Activated T-helper 1 cell treated with Interleukin-2 at 50 U/mL for 16 hours (primary cell): ENCODE data around the gene ARSJ.

ENCODE experiments used
- DNase-seq: peaks from one replicate; pipeline ENCODE4 v3.0.0-alpha.2; 2020; ENCODE audit warnings: low read depth

The ARSJ gene

GRCh38 chr4:113899271-113900070, 80.0 kb downstream of the ARSJ start:
- no peak for DNase-seq

- DNase-seq = no peak
Observed at GRCh38 chr4:113893546-113893945, 85.9 kb downstream of the ARSJ start.

GRCh38 chr4:113888006-113888405, 91.4 kb downstream of the ARSJ start:
- no peak for DNase-seq

- DNase-seq = no peak
Observed at GRCh38 chr4:113885291-113885690, 94.2 kb downstream of the ARSJ start.

- no peak for DNase-seq
Observed at GRCh38 chr4:113884655-113885054, 94.8 kb downstream of the ARSJ start.

- no peak for DNase-seq
Observed at GRCh38 chr4:113882668-113883067, 96.8 kb downstream of the ARSJ start.

- DNase-seq = no peak
Observed at GRCh38 chr4:113881256-113881655, 98.2 kb downstream of the ARSJ start.

GRCh38 chr4:113880240-113881028, 99.0 kb downstream of the ARSJ start:
- no peak for DNase-seq

GRCh38 chr4:113878668-113879067, 100.8 kb downstream of the ARSJ start:
- DNase-seq = no peak

- DNase-seq = no peak
Observed at GRCh38 chr4:113874480-113874879, 105.0 kb downstream of the ARSJ start.

- no peak for DNase-seq
Observed at GRCh38 chr4:113873508-113873907, 105.9 kb downstream of the ARSJ start.

- no peak for DNase-seq
Observed at GRCh38 chr4:113872426-113873260, 106.8 kb downstream of the ARSJ start.

GRCh38 chr4:113871080-113871479, 108.4 kb downstream of the ARSJ start:
- DNase-seq = no peak

- no peak for DNase-seq
Observed at GRCh38 chr4:113869743-113870375, 109.6 kb downstream of the ARSJ start.

- no peak for DNase-seq
Observed at GRCh38 chr4:113866611-113867010, 112.8 kb downstream of the ARSJ start.

GRCh38 chr4:113858924-113859323, 120.5 kb downstream of the ARSJ start:
- no peak for DNase-seq

GRCh38 chr4:113851816-113852215, 127.6 kb downstream of the ARSJ start:
- DNase-seq = no peak
